GM11168 (cell line): ENCODE measurements around the gene TNFRSF18.
"Not testable (repeated sequence)": the region's sequence is repeated elsewhere in the genome, so short reads cannot be mapped to it uniquely, and the experiment has no call there.

Experiments
- in situ Hi-C: fragments of 300-500 bp; cut with MboI; formaldehyde crosslinking; loops from one replicate; pipeline ENCODE4 v1.12.0; 2022; ENCODE audit warnings: low sequenced_read_pairs; ENCODE audit not compliant: unreplicated experiment

Gene TNFRSF18

DNA sequence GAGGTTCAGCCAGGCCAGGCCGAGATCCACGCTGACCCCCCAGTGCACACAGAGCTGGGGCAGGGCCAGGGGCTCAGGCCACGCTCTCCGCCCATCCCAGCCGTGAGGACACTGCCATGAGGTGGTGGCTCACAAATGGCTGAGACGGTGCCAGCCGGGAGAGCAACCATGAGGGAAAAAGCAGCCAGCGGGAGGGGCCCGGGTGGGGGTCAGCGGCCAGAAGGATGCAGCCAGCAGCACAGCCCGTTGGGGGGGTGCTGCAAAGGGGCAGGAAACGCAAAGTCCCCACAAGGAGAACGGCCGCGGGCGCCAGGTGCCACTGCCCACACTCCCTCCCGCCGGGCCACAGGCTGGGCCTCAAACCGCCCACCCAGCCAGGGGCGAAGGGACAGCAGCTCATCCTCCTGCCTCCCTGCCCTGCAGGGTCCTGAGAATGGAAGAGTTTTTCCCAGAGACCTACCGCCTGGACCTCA lies 24.4 kb downstream of the TNFRSF18 start:
- in situ Hi-C loops: no loop called here

DNA sequence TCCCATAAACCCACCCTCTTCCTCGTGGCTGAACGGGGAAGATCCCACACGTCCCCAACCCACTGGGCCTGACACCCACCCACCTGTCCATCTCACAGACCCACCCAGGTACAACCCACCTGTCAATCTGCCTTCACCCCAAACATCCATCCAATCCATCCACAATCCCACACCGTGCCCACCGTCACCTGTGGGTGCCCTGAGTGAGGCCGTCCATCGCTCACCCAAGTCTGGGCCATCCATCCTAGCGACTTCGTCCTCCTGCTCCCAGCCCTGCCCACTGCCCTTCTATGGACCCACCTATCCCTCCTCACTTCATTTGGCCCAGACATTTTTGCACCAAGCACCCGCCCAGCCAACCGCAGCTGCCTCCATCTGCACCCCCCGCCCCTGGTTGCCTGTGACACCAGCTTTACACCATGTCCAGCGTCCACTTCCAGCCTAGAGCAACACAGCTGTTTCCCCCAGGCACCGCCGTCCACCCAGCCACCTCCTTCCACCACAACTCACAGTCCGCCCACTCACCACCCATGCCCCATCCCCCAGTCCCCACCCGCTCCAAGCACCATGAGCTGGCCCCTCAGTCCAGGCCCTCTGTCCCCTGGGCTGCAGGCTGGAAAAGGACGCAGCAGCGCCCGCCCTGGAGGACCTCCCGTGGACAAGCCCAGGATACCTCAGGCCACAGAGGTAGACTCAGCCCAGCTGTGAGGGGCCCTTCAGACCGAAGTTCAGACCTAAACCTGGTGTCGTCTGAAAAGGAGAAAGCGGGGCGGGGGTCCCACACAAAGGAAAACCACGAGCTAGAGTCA lies 25.1 kb downstream of the TNFRSF18 start:
- in situ Hi-C loops: no loop called here

DNA sequence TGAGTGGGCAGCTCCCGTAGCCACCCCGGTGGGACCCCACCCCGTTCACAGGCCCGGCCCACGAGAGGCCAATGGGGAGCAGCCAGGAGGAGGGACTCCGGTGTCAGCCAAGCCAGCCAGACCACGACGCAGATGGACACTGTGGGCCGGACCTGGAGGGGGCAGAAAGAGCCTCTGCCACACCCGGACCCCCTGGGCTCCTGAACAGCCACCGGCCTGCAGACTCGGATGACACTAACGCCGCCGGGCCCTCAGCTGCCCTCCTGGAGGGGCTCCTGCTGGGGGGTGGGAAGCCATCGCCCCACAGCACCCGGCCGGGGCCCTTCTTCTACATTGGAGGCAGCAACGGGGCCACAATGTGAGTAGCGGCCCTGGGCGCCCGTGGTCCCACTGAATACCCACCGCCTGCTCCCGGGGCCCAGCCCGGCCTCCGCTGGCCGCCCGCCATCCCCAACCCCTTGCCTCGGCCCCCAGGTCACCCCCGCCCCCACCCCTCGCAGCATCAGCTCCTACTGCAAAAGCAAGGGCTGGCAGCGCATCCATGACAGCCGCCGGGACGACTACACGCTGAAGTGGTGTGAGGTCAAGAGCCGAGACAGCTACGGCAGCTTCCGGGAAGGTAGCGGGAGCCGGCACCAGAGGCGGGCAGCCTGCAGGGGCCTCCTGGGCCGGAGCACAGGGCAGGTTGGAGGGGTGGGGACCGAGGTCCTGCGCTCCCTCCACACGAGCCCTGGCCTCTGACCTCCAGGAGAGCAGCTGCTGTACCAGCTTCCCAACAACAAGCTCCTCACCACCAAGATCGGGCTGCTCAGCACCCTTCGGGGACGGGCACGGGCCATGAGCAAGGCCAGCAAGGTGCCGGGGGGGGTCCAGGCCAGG lies 26.2 kb downstream of the TNFRSF18 start:
- in situ Hi-C loops: no loop called here

DNA sequence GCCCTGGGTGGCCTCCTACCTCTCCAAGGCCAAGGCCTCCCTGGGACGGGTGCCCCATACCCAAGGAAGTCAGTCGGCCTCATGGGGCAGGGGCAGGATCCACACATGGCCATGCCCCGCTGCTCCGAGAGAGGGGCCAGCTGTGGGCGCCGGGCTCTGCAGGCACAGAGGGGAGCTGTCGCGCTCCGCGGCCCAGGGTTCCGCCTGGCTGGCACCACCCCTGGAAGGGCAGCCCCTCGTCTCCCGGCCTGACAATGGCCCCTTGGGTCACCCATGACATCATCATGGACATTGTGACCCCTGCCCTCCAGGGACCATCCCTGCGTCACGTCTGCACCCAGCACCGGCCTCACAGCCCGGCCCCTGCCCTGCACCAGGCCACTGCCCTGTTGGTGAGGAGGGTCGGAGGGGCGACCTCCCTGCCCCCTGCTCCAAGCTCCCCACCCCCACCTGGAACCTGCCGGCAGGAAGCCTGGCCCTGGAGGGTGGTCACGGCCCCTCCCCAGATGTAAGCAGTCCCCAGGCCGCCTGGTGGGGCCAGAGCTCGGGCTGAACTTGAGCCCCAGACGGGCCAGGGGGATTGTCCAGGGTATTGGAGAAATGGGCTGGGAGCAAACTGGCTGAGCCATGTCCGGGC lies 26.9 kb downstream of the TNFRSF18 start:
- in situ Hi-C loops: no loop called here

GRCh38 chr1:1178794-1179331 lies 27.5 kb downstream of the TNFRSF18 start:
- in situ Hi-C loops: no loop called here

- in situ Hi-C loops: no loop called here
These were observed 28.8 kb downstream of the TNFRSF18 start for GRCh38 chr1:1177452-1178206.

DNA sequence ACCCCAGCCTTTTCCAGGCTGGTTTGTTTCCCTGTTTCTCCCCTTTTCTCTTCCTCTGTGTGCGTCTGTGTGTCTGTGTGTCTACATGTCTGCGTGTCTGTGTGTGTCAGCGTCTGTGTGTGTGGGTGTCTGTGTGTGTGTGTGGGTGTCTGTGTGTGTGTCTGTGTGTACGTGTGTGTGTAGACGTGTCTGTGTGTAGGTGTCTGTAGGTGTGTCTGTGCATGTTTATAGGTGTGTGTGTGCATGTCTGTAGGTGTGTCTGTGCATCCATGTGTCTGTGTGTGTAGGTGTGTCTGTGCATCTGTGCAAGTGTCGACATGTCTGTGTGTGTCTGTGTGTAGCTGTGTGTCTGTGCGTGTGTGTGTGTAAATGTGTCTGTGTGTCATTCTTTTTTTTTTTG lies 29.5 kb downstream of the TNFRSF18 start:
- in situ Hi-C loops: no loop called here

DNA sequence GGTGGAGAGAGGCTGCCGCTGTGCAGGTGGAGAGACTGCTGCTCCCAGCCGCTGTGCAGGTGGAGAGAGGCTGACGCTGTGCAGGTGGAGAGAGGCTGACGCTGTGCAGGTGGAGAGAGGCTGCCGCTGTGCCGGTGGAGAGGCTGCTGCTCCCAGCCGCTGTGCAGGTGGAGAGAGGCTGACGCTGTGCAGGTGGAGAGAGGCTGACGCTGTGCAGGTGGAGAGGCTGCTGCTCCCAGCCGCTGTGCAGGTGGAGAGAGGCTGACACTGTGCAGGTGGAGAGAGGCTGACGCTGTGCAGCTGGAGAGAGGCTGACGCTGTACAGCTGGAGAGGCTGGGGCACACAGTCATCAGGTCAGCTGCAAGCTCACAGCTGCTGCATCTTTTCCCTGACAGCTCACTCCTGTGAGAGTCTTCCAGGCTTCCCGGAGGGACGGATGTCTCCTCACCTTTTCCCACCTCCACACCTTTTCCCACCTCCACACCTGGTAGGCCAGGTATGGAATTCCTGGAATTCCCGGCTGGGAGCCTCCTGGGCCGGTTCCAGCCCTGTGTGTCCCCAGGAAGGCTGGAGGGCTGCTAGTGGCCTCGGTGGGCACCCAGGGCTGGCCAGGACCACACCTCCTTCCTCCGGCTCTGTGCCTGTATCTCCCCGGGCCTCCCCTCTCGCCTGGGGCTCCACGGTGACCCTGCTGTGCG lies 30.2 kb downstream of the TNFRSF18 start:
- in situ Hi-C loops: not testable (repeated sequence)

DNA sequence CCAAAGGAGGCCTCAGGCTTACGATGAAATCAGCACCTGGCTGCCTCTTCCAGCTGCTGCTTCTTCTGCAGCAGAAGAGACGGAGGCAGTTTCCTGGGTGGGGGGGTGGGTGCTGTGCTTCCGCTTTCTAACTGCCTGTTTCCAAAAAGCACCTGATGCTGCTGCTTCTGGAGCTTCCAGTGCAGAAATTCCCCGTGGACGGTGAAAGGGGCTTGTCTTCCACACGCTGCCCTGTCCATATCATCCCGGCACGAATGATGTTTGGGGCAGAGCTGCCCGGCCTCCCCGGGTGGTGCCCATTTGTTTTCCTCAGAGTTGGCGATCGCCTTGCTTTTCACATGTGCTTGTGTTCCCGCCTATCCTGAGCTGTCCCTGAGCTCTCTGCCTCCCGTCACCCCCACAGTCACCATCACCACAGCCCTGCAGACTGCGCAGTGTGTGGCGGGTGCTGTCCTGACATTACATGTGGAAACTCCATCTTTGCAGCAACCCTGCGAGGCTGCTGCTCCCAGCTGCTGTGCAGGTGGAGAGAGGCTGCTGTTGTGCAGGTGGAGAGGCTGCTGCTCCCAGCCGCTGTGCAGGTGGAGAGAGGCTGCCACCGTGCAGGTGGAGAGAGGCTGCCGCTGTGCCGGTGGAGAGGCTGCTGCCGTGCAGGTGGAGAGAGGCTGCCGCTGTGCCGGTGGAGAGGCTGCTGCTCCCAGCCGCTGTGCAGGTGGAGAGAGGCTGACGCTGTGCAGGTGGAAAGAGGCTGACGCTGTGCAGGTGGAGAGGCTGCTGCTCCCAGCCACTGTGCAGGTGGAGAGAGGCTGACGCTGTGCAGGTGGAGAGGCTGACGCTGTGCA lies 30.9 kb downstream of the TNFRSF18 start:
- in situ Hi-C loops: no loop called here

DNA sequence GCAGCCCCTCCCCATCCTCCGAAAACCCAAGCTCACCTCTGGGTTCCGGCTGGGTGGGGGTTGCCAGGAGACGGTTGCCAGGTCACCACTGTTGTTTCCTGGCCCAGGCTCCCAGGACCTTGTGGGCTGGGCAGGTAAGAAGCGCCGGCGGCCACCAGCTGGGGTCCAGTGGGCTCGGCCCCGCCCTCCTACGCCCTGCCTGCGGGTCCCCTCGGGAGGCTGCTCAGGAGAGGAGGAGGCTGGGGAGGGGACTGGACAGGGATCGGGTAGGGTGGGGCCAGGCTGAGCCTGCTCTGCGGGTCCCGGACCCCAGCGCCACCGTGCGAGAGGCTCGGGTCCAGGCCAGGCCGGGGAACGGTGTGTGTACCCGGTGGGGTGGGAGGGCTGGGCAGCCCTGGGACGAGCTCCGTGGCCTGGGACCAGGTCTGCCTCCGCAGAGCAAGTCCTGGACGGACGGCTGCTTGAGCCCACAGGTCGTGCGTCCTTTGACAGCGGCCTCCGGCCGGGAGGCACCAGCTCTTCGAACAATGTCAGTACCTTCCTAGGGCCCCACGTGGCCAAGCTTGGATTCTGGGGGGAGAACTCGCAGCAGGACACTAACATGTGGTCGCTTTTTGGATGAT lies 32.5 kb downstream of the TNFRSF18 start, which contains the start of gene TTLL10:
Gene TTLL10, plus strand, starts transcription at position 88 of the 623 bp plus-strand sequence. CDS start 5,336 bp downstream, outside the sequence.
- in situ Hi-C loops: no loop called here

DNA sequence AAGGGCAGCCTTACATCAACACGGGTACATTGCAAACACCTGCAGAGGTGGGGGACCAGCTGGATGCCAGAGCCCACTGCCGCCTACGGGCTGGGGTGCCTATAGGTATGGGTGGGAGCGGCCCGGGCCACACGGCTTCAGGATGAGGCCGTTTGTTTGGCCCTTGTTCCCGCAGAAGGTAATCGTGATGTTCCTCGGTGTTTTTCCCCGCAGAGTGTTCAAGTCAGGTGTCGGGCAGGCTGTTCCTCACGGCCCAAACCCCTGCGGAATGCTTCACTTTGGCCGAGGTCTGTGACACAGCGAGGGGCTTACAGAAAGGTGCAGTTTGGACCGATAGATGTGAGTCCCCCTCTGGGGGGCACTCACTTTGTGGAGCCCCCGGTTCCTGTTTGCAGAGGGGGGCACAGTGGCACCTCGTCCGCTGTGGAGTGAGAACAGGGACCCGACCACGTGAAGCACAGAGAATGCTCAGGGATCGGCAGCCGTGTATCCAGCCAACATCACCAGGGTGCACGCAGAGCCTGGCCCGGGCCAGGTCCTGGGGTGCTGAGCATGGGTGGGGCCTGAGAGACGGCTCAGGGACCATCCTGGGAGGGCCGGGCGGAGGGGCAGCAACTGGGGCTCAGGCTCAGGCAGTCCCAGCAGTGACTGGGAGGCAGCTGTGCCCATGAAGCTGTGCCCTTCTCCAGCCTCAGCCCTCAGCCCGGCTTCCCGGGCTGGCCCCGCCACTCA lies 33.2 kb downstream of the TNFRSF18 start:
- in situ Hi-C loops: no loop called here

DNA sequence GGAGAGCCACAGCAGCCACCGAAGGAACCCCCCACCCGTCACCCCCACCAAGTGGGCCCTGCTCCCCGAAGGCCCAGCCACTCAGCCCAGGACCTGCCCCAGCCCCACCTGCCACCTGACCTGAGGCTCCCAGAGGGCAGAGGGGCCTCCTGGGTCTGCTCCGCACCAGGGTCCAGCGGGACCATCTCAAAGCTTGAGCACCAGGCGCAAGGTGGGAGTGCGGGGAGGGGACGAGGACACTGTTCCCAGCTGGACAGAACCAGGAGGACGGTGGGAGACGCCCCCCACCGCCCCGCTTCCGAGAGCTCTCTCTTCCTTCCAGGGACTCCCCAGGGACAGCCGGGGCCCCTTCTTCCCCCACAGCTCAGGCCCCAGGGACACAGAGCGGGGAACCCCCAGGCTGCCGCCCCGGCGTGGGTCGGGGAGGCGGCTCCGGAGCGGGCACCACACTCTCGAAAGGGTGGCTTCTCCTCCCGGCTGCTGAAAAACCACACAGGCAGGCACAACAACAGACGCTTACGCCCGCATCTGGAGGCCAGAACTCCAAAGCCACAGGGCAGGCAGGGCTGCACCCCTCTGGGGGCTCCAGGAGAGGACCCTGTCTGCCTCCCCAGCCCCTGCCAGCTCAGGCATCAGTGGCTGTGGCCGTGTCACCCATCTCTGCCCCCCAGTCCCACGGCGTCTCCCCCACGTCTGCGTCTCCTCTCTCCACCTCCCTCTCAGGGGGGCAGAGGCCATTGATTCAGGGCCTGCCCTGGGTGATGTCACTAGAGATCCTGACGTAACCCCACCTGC lies 34.6 kb downstream of the TNFRSF18 start:
- in situ Hi-C loops: no loop called here

DNA sequence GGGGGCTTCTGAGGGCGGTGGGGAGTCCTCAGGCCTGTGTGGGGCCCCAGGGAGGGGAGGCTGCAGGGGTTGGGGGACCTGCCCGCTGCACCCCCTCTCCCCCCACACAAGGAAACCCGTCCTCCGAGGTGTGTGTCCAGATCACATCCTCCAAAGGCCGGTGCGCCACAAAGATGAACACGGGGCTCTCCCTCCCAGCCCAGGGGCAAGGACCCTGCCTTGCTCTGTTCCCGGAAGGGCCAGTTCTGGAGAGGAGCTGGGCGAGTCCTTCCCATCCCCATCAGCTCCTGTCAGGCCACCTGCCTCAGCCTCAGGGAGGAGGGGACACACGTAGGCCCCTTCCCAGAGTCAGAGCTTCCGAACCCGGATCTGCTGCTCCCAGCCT lies 35.2 kb downstream of the TNFRSF18 start:
- in situ Hi-C loops: no loop called here

- in situ Hi-C loops: no loop called here
These were observed 35.9 kb downstream of the TNFRSF18 start for GRCh38 chr1:1170215-1171091.

DNA sequence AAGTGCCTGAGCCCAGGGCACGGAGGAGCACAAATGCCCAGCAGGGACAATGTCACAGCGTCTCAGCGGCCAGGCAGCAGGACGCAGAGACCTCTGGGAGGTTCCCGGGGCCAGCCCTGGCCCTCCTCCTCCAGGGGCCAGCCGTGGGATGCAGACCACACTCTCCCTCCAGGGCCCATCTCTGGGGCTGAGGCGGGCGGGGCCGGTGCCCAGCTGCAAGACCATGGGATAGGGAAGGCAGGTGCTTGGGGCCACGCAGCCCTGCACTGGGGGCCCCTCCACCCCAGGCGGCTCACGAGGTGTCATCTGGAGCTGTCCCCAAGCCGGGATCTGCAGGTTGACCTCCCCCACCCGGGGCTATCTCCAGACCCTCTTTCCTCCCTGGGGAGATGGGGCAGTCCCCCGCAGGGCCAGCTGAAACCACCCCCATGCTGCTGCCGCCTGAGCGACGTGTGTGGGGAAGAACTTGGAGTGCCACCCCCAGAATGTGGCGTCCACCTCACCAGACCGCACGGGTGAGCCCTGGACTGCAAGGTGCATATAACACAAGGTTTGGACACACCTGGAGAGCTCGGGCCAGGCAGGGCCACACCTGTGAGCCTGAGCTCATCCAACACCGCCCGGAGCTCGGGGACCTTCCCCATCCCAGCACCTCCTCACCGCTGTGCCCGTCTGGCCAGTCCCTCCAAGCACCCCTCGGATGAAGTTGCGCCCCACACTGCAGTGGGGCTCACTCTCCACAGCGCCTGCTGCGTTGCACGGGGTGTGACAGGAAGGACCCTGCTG lies 36.8 kb downstream of the TNFRSF18 start:
- in situ Hi-C loops: no loop called here
